ENCODE results near the gene RREB1.
A peak's percentile ranks its signal among the peaks of the same experiment; 100 is the strongest.

Gene RREB1

DNA sequence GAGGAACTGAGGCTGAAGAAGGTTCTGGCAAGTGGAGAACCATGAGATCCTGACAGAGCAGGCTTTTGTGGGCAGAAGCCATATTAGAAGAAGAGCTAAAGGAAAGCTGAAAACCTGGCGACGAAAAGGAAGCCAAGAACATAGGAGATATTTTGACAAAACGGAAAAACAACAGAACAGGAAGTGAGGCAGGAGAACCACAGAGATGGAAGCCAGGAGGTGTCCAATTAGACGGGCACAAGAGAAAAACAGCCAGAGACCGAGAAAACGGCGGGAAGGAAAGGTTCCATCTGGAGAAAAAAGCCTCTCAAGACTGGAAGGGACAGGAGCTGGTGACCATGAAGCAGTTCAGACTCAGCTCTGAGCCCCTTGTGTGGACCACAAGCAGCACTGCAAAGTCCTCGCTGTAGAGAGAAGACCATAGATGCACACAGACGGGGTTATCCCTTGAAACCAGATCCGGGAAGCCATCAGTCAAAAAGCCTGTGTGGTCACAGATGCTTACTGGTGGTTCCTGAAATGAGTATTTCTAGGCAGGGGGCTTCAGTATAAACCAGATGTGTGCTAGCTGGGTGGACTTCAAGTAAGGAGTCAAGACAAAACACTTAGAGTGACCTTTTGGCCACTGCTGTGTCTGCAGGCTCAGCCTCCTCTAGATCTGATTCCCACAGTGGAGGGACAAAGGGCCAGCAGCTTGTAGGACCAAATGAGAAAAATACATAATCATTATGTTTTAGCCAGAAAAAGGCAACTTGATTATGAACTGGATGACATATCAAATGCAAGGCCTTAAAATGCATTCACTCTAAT is 174.5 kb downstream of the RREB1 start:
- TF ChIP-seq PAX5 (IDR thresholded peaks at IDR 0.05; ENCODE audit: insufficient read depth, low read length, severe bottlenecking) = no peak
- no peak; the same call in 1 of the 2 replicates for TF ChIP-seq POLR2AphosphoS5 (IDR thresholded peaks at IDR 0.05; ENCODE audit: low read depth, low read length)
- no peak for TF ChIP-seq POU2F2 (IDR thresholded peaks at IDR 0.05; ENCODE audit: low read depth, low read length)
- no peak for TF ChIP-seq TAF1 (IDR thresholded peaks at IDR 0.05; ENCODE audit: low read depth, low read length)
- DNase-seq (ENCODE audit: insufficient read length, low spot score) (no peak), FAIRE-seq (no peak)

DNA sequence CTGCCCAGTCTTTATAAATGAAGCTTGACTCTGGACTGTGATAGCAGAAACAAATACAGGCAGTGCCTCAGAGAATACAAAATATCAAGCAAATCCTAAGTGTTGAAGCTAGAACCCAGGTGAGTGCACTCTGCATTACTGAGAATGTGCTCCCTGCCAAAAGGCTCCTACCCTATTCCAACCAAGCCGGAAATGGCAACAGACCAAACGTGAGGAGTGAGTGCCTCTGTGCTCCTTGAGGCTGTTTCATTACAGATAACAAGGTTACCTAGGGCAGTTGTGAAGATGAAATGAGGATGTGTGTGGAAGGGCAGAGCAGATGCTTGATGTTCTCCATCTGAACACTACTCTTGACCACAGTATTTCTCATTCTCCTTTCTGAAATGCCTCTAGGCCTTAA is 175.9 kb downstream of the RREB1 start:
- FAIRE-seq = no peak
- TF ChIP-seq PAX5 (IDR thresholded peaks at IDR 0.05; ENCODE audit: insufficient read depth, low read length, severe bottlenecking) (no peak), POU2F2 (IDR thresholded peaks at IDR 0.05; ENCODE audit: low read depth, low read length) (no peak), POLR2A (IDR thresholded peaks at IDR 0.05; ENCODE audit: low read depth, low read length) (no peak), POLR2AphosphoS5 (IDR thresholded peaks at IDR 0.05; ENCODE audit: low read depth, low read length) (0 out of 2 replicates have a peak, but pooled peaks have one; percentile 18), SPI1 (IDR thresholded peaks at IDR 0.05; ENCODE audit: low read depth, low read length) (no peak)

DNA sequence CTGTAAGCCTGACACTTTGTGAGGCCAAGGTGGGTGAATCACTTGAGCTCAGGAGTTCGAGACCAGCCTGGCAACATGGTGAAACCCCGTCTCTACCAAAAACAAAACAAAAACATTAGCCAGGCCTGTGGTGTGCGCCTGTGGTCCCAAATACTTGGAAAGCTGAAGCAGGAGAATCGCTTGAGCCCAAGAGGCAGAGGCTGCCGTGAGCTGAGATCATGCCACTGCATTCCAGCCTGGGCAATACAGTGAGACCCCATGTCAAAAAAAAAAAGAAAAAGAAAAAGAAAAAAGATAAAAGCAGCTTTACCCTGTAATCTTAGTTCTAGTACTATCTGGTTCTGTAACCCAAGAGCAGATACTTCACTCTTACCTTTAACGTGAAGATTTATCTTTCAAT is 177.7 kb downstream of the RREB1 start:
- DNase-seq (ENCODE audit: insufficient read length, low spot score) (no peak), FAIRE-seq (no peak)
- TF ChIP-seq POLR2AphosphoS5 (IDR thresholded peaks at IDR 0.05; ENCODE audit: low read depth, low read length) (no peak), SPI1 (IDR thresholded peaks at IDR 0.05; ENCODE audit: low read depth, low read length) (no peak), POLR2A (IDR thresholded peaks at IDR 0.05; ENCODE audit: low read depth, low read length) (no peak), POU2F2 (IDR thresholded peaks at IDR 0.05; ENCODE audit: low read depth, low read length) (no peak), PAX5 (IDR thresholded peaks at IDR 0.05; ENCODE audit: insufficient read depth, low read length, severe bottlenecking) (no peak), TAF1 (IDR thresholded peaks at IDR 0.05; ENCODE audit: low read depth, low read length) (no peak)

More for the DNA sequence above, 175.9 kb downstream of the RREB1 start:
- DNase-seq (ENCODE audit: insufficient read length, low spot score) = no peak

DNA sequence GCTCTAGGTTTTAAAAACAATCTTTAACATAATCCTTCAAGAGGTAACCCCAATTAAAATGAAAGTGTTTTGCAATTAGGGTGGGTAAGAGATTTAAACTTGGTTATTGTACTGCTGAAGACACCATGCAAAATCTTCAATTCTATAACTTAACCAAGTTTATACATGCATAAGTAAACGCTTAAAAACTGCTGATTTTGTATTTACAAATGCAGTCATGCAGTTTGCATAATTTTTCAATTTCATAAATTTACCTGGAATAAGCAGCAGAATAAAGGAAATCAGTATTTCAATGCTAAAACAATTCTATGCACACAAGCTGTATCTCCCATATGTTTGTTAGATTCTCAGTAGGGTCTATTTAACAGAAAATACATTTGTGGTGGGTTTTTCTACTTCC is 182.3 kb downstream of the RREB1 start:
- TF ChIP-seq POU2F2 (IDR thresholded peaks at IDR 0.05; ENCODE audit: low read depth, low read length) = no peak
- TF ChIP-seq PAX5 (IDR thresholded peaks at IDR 0.05; ENCODE audit: insufficient read depth, low read length, severe bottlenecking) = no peak
- no peak for TF ChIP-seq POLR2A (IDR thresholded peaks at IDR 0.05; ENCODE audit: low read depth, low read length)
- no peak for TF ChIP-seq POLR2AphosphoS5 (IDR thresholded peaks at IDR 0.05; ENCODE audit: low read depth, low read length)
- TF ChIP-seq SPI1 (IDR thresholded peaks at IDR 0.05; ENCODE audit: low read depth, low read length) = no peak
- no peak for TF ChIP-seq TAF1 (IDR thresholded peaks at IDR 0.05; ENCODE audit: low read depth, low read length)

DNA sequence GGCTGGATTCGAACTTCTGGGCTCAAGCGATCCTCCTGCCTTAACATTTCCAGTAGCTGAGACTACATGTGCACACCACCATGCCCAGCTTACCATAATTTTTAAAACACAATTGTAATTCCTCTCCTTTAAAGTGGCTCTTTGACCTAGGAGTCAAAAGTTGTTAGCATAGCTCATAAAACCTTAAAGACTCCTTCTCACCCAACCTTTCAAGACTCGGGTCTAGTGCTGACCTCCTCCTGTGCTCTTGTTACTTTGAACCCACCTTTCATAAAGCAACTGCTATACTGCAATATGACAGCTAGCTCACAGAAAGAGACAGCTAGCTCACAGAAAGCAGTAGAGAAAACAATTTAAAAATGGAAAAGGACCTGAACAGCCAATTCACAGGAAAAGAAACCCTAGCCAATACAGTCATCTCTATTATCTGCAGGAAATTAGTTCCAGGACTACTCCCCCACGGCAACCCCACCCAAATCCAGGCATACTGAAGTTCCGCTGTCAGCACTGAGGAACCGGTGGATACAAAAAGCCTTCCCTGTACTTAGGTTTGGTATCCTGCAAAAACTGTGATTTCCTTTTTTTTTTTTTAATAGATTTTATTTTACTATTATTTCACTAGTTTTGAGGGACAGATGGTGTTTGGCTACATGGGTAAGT is 185.0 kb downstream of the RREB1 start:
- DNase-seq (ENCODE audit: insufficient read length, low spot score) (no peak), FAIRE-seq (no peak)
- TF ChIP-seq TAF1 (IDR thresholded peaks at IDR 0.05; ENCODE audit: low read depth, low read length) (no peak), POU2F2 (IDR thresholded peaks at IDR 0.05; ENCODE audit: low read depth, low read length) (no peak), PAX5 (IDR thresholded peaks at IDR 0.05; ENCODE audit: insufficient read depth, low read length, severe bottlenecking) (no peak), POLR2AphosphoS5 (IDR thresholded peaks at IDR 0.05; ENCODE audit: low read depth, low read length) (no peak), SPI1 (IDR thresholded peaks at IDR 0.05; ENCODE audit: low read depth, low read length) (no peak), POLR2A (IDR thresholded peaks at IDR 0.05; ENCODE audit: low read depth, low read length) (no peak)

More for the DNA sequence above, 182.3 kb downstream of the RREB1 start:
- FAIRE-seq (no peak), DNase-seq (ENCODE audit: insufficient read length, low spot score) (no peak)

DNA sequence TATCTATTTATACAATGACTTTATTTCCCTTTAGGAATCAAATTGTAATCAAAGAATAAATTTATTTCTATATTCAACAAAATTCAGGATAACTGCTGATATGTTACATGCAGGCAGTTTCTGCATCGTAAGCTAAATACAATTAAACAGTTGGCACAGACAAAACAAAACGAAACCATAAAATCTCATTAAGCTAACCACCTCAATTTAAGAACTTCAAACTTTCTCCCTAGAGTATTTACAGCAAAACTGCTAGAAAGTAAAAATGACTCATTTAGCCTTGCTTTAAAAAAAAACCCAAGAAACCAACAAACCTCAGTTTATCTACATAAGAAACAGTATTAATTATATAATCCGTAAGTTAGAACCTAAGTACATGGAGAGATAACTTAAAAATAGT is 188.2 kb downstream of the RREB1 start:
- DNase-seq (ENCODE audit: insufficient read length, low spot score) (no peak), FAIRE-seq (no peak)
- no peak for TF ChIP-seq SPI1 (IDR thresholded peaks at IDR 0.05; ENCODE audit: low read depth, low read length)
- TF ChIP-seq PAX5 (IDR thresholded peaks at IDR 0.05; ENCODE audit: insufficient read depth, low read length, severe bottlenecking) = no peak
- no peak for TF ChIP-seq POU2F2 (IDR thresholded peaks at IDR 0.05; ENCODE audit: low read depth, low read length)
- no peak for TF ChIP-seq POLR2AphosphoS5 (IDR thresholded peaks at IDR 0.05; ENCODE audit: low read depth, low read length)
- no peak for TF ChIP-seq POLR2A (IDR thresholded peaks at IDR 0.05; ENCODE audit: low read depth, low read length)
- no peak for TF ChIP-seq TAF1 (IDR thresholded peaks at IDR 0.05; ENCODE audit: low read depth, low read length)

DNA sequence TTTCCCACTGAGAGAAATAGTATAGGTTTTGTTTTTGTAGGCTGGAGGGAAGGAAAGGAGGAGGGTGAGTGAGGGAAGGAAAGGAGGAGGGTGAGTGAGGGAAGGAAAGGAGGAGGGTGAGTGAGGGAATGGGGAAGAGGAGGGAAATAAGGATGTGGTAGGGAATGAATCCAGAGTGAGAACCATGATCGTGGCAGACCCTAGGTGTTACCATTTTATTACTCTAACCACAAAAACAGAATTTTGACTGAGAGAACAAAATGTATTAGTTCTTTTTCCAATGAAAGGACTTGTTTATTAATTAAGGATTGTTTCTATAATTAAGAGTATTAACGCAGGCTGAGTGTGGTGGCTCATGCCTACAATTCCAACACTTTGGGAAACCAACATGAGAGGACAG is 188.8 kb downstream of the RREB1 start:
- no peak for FAIRE-seq

GRCh38 chr6:7298113-7298512 is 190.4 kb downstream of the RREB1 start:
- DNase-seq (ENCODE audit: insufficient read length, low spot score) (no peak), FAIRE-seq (no peak)
- TF ChIP-seq POU2F2 (IDR thresholded peaks at IDR 0.05; ENCODE audit: low read depth, low read length) (no peak), POLR2AphosphoS5 (IDR thresholded peaks at IDR 0.05; ENCODE audit: low read depth, low read length) (no peak), TAF1 (IDR thresholded peaks at IDR 0.05; ENCODE audit: low read depth, low read length) (no peak), POLR2A (IDR thresholded peaks at IDR 0.05; ENCODE audit: low read depth, low read length) (no peak), SPI1 (IDR thresholded peaks at IDR 0.05; ENCODE audit: low read depth, low read length) (no peak), PAX5 (IDR thresholded peaks at IDR 0.05; ENCODE audit: insufficient read depth, low read length, severe bottlenecking) (no peak)

More for the DNA sequence above, 188.8 kb downstream of the RREB1 start:
- TF ChIP-seq TAF1 (IDR thresholded peaks at IDR 0.05; ENCODE audit: low read depth, low read length) (no peak), SPI1 (IDR thresholded peaks at IDR 0.05; ENCODE audit: low read depth, low read length) (no peak), POLR2A (IDR thresholded peaks at IDR 0.05; ENCODE audit: low read depth, low read length) (no peak), POU2F2 (IDR thresholded peaks at IDR 0.05; ENCODE audit: low read depth, low read length) (no peak), PAX5 (IDR thresholded peaks at IDR 0.05; ENCODE audit: insufficient read depth, low read length, severe bottlenecking) (no peak)
- DNase-seq (ENCODE audit: insufficient read length, low spot score) = no peak

GRCh38 chr6:7300926-7301325 is 193.2 kb downstream of the RREB1 start:
- FAIRE-seq (peak; percentile 33), DNase-seq (ENCODE audit: insufficient read length, low spot score) (no peak)
- TF ChIP-seq SPI1 (IDR thresholded peaks at IDR 0.05; ENCODE audit: low read depth, low read length) (no peak), POLR2AphosphoS5 (IDR thresholded peaks at IDR 0.05; ENCODE audit: low read depth, low read length) (no peak), TAF1 (IDR thresholded peaks at IDR 0.05; ENCODE audit: low read depth, low read length) (no peak)

Data from GM12891 (cell line).